Amniotic stem cell (primary cell): ENCODE measurements around the gene TIPRL.

Source experiments
- DNase-seq: peaks from one replicate; lab custom pipeline; 2025; lab: John Stamatoyannopoulos, UW

The TIPRL gene

DNA sequence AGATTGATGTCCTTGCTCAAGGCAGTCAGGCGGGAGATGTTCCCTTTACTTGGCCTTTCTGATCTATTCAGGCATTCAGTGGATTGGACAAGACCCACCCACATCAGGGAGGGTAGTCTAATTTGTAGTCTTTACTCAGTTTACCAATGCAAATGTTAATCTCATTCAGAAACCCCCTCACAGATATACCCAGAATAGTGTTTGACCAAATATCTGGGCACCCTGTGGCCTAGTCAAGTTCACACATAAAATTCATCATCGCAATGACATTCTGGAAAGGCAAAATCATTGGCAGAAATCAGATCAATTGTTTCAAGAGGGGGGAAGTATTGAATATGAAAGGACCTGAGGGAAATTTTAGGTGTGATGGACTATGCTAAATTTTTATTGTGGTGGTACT, 34.6 kb downstream of the TIPRL start:
- no peak for DNase-seq

DNA sequence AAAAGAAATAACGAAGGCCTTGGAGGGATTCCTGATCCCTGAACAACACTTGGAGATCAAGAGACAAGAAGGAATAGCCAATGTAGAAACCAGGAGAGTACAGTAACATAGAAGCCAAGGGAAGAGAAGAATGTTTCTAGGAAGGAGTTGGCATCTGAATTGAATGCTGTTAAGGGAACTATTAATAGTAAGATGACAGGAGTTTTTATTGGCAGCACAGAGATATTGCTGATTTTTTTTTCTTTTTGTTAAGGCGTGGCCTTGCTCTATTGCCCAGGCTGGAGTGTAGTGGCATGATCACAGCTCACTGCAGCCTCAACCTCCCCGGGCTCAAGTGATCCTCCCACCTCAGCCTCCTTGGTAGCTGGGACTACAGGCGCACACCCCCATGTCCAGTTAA, 37.4 kb downstream of the TIPRL start:
- no peak for DNase-seq

DNA sequence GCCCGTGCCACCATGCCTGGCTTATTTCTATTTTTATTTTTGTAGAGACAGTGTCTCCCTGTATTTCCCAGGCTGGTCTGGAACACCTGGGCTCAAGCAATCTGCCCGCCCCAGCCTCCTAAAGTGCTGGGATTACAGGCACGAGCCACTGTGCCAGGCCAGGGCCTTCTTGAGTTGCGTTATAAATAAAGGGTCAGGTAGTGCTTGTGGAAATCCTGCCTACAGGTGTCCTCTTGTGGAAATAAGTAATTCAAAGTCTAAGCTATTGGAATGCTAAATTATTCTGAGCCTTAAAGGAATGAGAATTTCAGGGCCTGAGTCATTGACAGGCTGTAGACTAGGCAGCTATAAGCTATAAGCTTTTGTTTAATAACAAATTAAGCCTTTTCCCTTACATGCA, 38.9 kb downstream of the TIPRL start:
- no peak for DNase-seq

DNA sequence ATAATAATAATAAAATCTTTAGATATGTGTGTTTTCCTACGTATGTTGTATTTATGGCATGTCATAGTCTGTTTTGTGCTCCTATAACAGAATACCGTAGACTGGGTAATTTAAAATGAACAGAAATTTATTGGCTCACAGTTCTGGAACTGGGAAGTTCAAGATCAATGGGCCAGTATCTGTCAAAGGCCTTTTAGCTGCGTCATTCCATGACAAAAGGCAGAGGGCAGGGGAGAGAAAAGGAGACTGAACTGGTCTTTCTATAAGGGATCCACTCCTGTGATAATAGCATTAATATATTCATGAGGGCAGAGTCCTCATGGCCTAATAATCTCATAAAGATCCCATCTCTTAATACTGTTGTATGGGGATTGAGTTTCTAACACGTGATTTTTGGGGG, 39.9 kb downstream of the TIPRL start:
- no peak for DNase-seq

DNA sequence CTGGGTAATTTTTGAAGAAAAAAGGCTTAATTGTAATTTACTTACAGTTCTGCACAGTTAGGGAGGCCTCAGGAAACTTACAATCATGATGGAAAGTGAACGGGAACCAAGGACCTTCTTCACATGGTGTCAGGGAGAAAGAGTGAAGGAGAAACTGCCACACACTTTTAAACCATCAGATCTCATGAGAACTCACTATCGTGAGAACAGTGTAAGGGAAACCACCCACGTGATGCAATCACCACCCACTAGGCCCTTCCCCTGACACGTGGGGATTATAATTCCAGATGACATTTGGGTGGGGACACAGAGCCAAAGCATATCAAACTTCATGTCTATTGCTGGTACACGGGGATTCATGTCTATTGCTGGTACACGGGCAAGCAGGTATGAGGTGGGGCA, 41.7 kb downstream of the TIPRL start:
- DNase-seq: no peak

DNA sequence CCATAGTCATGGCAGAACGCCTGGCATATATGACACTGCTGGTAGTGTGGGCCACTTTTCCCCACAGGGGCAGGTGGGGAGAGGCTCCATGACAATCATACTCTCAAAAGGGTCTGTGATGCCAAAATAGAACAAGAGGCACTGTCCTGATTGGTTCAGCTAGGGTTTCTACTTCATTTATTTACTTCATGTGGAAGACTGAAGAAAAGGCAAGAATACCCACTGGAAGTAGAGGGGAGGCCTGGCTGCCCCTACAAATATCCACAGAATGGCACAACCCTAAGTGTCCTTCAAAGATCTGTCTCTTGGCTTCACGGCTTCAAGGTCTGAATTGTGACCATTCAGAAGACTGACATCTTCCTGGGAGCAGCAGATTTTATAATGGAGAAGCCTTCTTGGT, 42.5 kb downstream of the TIPRL start:
- no peak for DNase-seq

DNA sequence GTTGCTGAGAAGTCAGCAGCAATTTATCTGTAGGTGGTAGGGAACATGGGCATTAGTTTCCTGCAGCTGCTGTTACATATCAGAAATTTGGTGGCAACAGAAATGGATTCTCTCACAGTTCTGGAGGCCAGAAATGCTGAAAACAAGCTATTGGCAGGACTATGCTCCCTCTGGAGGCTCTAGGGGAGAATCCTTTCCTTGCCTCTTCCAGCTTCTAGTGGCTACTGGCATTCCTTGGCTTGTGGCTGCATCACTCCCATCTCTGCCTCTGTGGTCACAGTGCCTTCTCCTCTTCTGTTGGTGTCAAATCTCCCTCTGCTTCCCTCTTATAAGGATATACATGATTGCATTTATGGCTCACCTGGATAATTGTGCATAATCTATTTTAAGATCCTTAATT, 44.5 kb downstream of the TIPRL start:
- DNase-seq: no peak

DNA sequence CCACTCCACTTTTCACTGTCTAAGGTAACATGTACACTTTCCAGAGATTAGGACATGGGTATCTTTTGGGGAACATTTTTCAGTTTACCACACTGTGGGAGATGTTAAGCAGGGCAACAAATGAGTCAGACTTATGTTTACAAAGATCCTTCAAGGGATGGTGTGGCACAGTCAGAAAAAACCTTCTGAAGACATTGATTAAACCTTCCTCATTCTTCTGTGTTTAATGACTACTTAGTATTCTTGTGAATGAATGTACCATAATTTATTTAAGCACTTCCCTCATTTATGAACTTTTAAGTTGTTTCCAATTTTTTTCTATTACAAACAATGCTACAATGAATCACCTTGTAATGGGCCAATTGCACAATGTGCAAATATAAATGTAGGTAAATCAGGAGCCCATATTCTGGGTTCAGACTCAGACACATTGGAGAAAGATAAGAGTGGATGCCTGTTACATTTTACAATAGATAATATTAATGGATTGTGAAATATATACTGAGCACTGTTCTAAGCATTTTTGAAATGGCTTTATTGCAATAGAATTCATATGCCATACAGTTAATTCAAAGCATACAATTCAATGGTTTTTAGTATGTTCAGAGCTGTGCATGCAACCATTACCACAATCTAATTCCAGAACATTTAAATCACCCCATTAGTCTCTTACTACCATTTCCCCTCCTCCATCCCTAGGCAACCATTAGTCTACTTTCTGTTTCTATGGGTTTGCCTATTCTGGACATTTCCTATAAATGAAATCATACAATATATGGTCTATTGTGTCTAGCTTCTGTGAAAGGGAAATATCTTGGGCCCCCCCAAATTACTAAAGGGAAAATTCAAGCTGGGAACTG, 45.1 kb downstream of the TIPRL start:
- DNase-seq: no peak

DNA sequence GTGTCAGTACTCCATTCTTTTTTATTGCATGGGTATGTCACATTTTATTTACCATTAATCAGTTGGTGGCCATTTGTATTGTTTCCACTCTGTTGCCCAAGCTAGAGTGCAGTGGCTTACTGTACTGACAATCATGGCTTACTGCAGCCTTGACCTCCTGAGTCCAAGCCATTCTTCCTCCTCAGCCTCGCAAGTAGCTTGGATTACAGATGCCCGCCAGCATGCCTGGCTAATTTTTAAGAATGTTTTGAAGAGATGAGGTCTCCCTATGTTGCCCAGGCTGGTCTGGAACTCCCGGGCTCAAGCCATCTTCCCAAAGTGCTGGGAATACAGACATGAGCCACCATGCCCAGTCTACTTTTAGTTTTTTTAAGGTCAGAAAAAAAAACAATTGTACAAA, 46.2 kb downstream of the TIPRL start:
- no peak for DNase-seq

DNA sequence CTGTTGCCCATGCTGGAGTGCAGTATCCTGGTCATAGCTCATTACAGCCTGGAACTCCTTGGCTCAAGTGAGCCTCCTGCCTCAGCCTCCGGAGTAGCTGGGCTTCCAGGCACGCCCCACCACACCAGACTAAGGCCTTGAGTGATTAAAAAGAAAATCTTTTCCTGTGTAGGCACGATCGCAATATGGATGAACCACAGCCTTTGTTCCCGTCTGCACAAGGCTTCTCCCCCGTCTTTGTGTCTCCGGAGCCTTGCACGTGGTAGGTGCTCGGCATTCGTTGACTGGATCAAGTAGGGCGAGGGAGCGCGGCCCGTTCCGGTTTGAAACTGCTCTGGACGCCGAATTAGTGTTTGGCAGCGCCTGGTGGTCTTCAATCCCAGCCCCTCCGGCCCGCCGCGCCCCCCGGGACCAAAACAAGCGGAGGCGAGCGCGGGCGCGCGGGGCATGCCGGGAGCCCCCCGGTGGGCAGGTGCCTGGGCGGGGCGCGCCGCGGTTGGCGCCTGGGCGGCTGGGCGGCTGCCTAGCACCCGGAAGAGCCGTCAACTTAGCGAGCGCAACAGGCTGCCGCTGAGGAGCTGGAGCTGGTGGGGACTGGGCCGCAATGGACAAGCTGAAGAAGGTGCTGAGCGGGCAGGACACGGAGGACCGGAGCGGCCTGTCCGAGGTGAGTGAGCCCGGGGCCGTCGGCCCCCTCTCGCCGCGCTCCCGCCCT, 46.9 kb downstream of the TIPRL start, which contains the start of gene SFT2D2:
Gene SFT2D2, plus strand, starts transcription at position 529 of the 715 bp plus-strand sequence. Its CDS starts 76 bp downstream, at position 605.
- peak; percentile 20 for DNase-seq

DNA sequence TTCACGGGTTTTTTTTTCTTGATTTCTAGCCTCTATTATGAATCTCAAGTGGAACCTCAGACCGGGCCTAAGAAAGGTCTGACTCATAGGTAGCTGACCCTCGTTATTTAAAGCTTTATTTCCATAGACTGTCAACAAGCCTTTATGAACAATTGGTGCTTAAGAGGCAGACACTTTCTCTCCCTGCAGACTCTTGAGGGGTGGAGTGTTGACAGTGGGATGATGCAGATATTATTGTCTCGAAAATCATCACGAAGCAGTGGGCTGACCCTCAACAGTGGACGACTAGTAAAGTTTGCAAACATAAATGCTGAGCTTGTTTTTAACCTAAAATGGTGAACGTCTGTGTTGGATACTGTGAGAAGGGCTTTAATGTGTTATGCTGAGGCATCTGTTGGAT, 48.9 kb downstream of the TIPRL start:
- no peak for DNase-seq

DNA sequence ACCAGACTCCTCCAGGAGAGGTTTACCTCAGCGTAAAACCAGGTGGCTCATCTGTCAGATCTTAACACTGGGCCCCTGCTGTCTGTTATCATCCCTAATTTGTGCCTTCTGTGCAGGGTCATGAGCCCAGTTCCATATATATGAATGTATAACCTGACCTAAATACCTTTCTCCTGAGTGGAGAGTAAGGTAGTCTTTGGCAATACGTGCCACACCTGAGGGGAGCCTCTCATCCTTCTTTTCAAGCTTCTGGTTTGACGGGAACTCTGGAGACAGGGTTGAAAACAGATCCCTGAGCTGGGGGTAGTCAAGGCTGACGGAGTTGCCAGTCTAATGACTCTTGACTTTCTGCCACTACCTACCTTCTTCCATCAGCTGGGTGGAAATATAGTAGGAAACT, 51.1 kb downstream of the TIPRL start:
- DNase-seq: no peak

DNA sequence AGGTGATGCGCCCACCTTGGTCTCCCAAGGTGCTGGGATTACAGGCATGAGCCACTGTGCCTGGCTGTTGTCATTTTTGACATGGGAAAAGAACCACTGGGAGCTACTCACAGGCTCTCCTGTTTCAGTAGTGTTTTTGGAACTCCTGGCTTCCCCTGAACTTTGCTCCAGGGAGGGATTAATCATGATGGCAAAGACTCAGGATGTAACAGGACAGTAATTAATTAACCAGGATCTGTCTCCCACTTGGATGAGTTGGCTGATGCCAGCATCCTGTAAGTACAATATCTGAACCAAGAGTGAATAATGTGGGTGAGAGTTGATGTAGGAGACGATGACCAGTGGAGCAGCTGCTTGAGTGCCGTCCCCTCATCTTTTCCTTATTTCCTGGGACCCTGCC, 51.9 kb downstream of the TIPRL start:
- no peak for DNase-seq

DNA sequence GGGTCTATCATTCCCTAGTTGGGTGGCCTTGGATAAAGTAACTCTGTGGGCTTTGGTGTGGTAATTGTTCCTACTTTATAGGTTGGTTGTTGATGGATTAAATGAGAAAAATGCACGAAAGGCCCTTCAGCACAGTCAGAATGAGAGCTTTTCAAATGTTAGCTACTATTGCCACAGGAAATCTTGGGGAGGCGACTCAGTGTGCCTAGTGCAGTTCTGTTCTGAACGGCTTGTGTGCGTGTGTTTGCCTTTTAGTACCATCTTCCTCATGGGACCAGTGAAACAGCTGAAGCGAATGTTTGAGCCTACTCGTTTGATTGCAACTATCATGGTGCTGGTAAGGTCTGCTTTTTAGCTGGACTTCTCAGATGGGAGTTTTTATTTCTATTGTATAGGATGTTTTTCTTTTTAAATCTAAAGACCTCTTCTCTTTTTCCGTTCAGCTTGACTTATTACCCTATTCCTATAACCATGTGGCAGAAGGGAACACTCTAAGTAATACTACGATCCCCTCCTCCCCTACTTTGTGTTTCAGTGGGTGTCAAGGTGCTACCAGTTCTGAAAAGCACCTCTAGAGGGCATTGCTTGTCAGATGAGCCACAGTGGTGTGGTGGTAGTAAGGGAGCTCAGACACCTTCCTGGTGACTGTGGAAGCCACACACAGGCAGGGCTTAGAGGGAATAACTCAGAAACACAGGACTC, 56.2 kb downstream of the TIPRL start:
- no peak for DNase-seq

DNA sequence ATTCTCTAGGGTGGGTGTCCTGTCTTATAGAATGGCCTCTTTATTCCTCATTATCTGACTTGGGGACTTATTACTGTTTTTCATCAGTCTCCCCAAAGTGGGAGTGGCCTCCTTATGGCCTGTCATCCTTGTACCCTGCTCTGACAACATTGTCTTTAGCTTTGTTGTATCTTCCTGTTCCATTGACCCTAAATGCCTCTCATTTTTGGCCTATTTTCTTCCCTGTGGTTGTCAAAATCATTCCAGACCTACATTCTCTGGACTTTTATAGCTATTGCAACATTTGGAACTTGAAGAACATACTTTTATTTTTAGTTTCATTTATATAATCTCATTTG, 56.8 kb downstream of the TIPRL start:
- no peak for DNase-seq

DNA sequence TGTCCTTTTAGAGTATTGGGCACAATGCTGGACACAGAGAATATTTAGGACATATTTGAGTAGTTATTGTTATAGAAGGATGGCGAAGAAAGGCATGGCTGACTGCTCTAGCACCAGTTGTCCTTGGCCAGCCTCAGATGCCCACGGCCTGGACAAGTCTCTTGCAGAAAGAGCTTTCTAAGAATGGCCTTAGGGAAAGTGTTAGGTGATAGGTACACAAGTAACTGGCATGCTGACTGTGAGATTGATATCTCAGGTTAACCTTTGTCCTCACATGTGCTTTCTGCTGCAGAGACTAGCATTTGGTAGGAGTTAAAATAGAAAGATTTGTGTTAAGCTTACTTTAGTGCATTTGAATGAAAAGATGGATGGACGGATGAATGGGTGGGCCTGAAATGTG, 57.2 kb downstream of the TIPRL start:
- no peak for DNase-seq

DNA sequence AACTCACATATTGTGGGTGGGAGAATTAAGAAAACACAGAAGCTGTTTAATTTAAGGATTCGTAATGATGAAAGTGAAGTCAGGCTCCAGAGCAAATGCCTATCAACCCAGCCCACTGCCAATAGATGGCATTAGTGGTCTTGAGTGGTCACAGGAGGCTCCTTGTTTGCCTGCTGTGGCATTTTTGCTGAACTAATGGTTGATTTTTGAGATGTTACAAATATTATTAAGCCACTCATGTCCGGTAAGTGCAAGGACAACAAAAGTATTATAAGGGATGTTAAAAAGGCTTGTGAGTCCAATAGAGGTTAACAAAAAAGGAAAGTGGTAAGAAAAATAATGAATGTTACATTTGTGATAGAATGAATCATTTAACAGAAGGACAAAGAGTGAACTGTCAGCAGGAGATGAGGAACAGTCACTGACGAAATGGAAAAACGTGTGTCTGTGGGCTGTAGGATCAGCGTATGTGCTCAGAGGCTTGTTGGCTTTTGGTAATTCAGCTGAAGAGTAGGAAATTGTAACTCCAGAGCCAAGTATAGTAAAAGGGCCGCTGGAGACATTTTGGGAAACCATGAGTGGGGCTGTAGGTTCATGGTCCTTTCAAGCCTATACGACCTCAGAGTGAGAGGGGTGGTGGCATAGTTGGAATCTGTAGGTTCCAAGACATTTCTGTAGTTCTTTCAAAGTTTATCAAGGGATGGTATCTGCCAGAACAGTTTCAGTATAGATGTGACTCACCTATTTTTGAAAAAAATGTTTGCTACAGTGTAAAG, 58.3 kb downstream of the TIPRL start:
- no peak for DNase-seq

DNA sequence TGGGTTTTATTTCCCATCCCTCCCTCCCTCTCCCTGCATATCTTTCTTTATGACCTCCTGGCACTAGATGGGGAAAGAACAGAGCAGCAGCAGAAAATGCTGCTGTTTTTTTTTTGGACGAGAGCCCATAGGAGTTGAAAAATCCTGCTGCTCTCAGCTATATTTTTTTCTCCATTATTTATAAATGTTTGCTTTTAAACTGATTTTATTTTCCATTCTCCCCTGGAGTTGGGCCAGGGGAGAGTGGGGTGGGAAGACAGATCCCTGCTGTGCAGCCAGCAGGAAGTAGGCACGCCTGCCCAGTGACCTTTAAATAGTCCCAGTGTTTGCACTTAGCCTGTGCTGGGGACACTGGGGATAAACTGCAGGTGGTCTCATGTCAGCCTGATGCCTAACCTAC, 64.4 kb downstream of the TIPRL start:
- no peak for DNase-seq

DNA sequence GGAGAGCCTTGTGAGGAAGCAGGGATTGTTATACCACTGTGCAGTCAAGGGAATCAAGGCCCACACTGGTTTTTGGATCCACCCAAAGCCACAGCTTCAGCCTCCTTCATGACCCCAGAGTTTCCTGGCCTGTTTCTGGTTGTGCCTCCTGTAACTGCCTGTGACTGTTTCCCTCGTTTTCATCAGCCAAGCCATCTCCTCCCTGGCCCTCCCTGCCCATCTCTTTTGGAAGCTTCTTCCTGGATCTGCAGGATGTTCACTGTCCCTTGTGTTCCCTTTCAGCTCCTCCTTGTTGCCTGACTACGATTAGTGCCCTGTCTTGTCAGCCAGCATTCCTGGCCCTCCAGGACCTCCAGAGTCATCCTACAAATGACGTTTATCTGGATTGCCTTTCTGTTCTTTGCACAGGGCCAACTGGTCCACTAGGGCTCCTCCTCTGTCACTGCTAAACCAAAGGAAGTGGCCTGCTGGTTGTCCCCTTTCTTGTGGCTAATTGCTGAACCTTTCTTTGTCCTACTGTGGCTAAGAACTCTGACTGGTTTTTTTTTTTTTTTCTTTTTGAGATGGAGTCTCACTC, 65.0 kb downstream of the TIPRL start:
- DNase-seq: no peak

DNA sequence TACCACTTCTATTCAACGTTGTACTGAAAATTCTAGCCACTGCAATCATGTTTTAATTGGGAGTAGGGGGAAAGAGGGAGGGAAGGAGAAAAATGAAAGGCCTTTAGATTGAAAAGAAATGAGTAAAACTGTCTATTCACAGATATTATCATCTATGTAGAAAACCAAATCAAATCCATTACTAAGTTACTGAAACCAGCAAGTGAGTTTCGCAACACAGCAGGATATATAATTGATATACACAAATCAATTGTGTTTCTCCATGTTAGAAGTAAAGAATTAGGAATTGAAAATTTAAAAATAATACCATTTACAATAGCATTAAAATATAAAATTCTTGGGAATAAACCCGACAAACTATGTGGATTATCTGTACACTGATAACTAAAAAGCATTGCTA, 66.3 kb downstream of the TIPRL start:
- no peak for DNase-seq

DNA sequence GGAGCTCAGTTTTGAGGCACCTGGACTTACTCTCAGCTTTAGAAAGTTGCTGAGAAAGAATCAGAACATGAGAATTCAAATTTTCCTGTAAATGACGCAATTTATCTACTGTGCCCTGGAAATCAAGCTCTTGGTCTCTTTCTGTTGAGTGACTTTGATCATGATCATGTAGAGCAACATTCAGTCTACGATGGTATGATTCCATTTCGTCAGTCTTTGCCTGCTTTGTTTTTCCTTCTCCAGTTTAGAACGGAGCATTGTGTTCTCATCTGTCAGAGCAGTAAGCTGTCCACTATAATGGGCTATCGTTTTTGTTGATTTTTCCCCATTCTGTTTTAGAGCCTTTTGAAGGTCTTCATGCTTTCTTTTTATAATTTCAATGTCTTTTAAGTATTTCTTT, 67.7 kb downstream of the TIPRL start:
- DNase-seq: no peak
